WTC11 (cell line): ENCODE data around the gene F8A2. TPM values are rescaled to one million over a fixed set of nuclear protein-coding genes. Genes with fewer than 3 reads are reported as not detected.

ENCODE experiments used
- STAT6 ChIP-seq: sonication (generic); formaldehyde crosslinking; conservative IDR thresholded peaks from 2 replicates; pipeline ENCODE4 v1.8.1; 2023; ENCODE audit warnings: mild to moderate bottlenecking, low read depth, missing genetic modification reagents, moderate library complexity
- ZBTB43 ChIP-seq: sonication (generic); formaldehyde crosslinking; IDR thresholded peaks from 2 replicates; pipeline ENCODE4 v1.8.1; 2023; ENCODE audit warnings: mild to moderate bottlenecking, missing genetic modification reagents
- microRNA-seq: library from miRNA; unstranded; fragments of <30 nt; microRNA quantifications from one replicate; pipeline ENCODE4 v1.2.0, GENCODE V29; 2022; ENCODE audit warnings: borderline number of aligned reads
- total RNA-seq: library from RNA; stranded (reverse); gene quantifications from 3 replicates; pipeline ENCODE4 v1.2.3, GENCODE V29; 2021

F8A2 gene
- total RNA-seq, 1 experiment from 2014 or later = not detected

- TF ChIP-seq ZBTB43 (CRISPR knock-in tag) (no peak), STAT6 (CRISPR knock-in tag) (no peak)
- TF ChIP-seq, all 79 proteins: peak for 0
Observed at GRCh38 chrX:155417769-155418168, 35.9 kb downstream of the F8A2 start (continued).

Small RNA genes within 50 kb of the gene (microRNA-seq; reads per million reads assigned to microRNA genes)
- not detected for gene MIR1184-2

Other genes starting within 250 kb of the F8A2 start
- gene VBP1, start 165.6 kb upstream of the F8A2 start, total RNA-seq = 50.5 to 69.3 TPM (median 60.0 TPM) in 3 replicates
- gene RAB39B, start 117.6 kb upstream of the F8A2 start, total RNA-seq = 6.9 to 8.0 TPM (median 7.2 TPM) in 3 replicates
- 0.66 to 1.3 TPM (median 1.1 TPM) in 3 replicates for gene CLIC2, start 47.5 kb upstream of the F8A2 start, total RNA-seq
- gene F8A3, start 76.5 kb downstream of the F8A2 start, total RNA-seq = 5.5 to 7.4 TPM (median 5.8 TPM) in 3 replicates
- 2.6 to 3.6 TPM (median 3.3 TPM) in 3 replicates for gene SPRY3, start 230.5 kb downstream of the F8A2 start, total RNA-seq
- 10.8 to 13.8 TPM (median 11.2 TPM) in 3 replicates for gene TMLHE, start 230.9 kb downstream of the F8A2 start, total RNA-seq